ENCODE results near the gene BTK.

Gene BTK

DNA sequence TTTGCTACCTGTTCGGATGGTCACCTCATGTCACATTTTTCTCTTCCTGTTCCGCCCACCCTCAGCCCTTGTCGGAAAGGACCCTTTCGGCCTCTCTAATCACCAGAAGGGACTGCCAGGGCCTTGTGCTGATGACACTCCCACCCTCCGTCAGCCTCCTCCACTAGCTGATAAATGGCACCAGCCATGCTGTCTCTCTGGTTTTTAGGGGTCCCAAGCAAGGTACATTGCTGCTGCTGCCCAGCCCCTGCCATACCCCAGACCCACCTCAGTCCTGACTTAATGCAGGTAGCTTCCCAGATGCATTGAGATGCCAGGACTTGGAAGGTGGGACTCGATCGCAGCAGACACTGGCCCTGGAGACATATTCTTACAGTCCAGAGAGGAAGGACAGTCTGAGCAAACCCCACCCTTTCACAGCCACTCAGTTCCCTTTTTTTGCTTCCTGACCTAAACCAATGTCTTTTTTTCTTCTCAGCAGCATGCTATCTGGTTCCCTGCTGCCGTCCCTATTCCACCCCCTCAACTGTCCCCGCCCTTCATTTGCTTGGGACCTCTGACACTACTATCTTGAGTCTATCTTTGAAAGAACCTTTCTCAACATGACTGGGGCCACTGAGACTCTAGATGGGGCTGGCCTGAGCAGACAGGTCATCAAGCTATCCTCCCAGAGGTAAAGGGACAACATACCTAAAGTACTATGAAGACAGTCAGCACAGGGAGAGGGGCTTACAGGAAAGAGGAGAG lies at the start of gene BTK:
TSS of gene BTK (minus strand) at position 397 of the 747 bp plus-strand sequence. CDS start 10,907 bp downstream, outside the sequence.
- no peak within 1 kb of the TSS for H3K4me3 ChIP-seq (ENCODE audit: low read depth, low read length)
- DNase-seq (ENCODE audit: low read depth), result no peak
- in situ Hi-C loops (cut with HindIII; ENCODE audit: low sequenced_read_pairs), result no loop called here
- TF ChIP-seq, protein P1, sequence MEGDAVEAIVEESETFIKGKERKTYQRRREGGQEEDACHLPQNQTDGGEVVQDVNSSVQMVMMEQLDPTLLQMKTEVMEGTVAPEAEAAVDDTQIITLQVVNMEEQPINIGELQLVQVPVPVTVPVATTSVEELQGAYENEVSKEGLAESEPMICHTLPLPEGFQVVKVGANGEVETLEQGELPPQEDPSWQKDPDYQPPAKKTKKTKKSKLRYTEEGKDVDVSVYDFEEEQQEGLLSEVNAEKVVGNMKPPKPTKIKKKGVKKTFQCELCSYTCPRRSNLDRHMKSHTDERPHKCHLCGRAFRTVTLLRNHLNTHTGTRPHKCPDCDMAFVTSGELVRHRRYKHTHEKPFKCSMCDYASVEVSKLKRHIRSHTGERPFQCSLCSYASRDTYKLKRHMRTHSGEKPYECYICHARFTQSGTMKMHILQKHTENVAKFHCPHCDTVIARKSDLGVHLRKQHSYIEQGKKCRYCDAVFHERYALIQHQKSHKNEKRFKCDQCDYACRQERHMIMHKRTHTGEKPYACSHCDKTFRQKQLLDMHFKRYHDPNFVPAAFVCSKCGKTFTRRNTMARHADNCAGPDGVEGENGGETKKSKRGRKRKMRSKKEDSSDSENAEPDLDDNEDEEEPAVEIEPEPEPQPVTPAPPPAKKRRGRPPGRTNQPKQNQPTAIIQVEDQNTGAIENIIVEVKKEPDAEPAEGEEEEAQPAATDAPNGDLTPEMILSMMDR (IDR thresholded peaks at IDR 0.05; ENCODE audit: low read depth, low read length, missing control alignments), result no peak

DNA sequence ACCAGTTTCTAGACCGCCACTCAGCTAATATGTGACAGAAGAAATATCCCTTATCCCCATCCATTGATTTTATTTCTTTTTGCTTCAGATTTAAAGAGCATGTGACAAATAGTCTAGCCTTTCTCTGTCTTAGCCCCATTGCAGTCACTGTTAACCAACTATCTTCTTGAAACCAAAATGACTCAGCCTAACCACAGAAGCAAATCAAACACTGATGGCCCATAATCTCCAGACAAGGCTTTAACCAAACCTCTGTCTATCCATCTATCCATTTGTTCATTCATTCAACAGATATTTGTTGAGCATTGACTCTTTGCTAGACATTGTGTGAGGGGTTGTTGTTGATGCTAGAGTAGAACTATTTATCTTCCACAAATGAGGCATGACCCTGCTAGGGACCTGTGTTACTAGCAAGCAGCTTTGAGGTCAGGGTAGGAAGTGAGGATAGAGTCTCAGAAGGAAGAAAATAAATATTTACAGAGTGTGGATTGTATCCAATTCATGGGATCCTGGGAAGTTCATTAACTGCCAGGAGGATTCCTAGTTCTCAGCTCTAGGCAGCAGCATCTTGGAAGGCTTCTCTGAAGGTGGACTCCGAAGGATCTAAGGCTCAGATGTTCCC lies 44.6 kb upstream of the BTK start:
- no peak for DNase-seq (ENCODE audit: low read depth)
- TF ChIP-seq, protein P1 (IDR thresholded peaks at IDR 0.05; ENCODE audit: low read depth, low read length, missing control alignments), result no peak
- in situ Hi-C loops (cut with HindIII; ENCODE audit: low sequenced_read_pairs), result no loop called here
- H3K4me3 ChIP-seq (ENCODE audit: low read depth, low read length), result no peak overlapping the region

DNA sequence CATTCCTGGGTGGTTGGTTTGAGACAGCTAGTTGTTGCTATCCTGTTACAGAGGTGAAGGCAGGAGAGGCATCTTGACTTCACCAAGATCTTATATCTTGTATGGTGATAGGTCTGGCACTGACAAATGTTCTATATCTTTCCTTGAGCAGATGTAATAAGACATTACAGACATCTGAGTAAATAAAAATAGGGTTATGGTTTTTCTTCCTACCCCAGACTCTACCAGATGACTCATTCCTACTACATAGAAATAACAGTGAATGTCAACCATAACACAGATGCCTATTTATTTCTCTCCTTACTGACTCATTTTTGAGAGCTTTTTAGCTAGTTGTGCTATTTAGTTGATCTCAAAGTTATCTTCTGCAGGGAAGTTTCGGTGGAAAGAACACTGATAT lies 43.9 kb upstream of the BTK start:
- no peak overlapping the region for H3K4me3 ChIP-seq (ENCODE audit: low read depth, low read length)
- in situ Hi-C loops (cut with HindIII; ENCODE audit: low sequenced_read_pairs), result no loop called here
- TF ChIP-seq, protein P1 (IDR thresholded peaks at IDR 0.05; ENCODE audit: low read depth, low read length, missing control alignments), result no peak
- DNase-seq (ENCODE audit: low read depth), result no peak

DNA sequence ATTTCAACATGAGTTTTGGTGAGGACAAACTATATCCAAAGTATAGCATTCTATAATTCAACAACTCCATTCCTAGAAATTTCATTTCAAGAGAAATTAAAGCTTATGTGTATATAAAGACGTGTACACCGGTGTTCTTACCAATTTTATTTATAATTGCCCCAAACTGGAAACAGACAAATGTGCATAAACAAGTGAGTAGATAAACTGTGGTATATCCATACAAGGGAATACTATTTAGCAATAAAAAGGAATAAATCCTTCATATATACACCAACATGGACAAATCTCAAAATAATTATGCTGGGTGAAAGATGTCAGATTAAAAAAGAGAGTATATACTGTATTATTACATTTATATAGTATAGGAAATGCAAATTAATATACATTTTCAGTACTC lies 42.0 kb upstream of the BTK start:
- TF ChIP-seq, protein P1 (IDR thresholded peaks at IDR 0.05; ENCODE audit: low read depth, low read length, missing control alignments), result no peak
- in situ Hi-C loops (cut with HindIII; ENCODE audit: low sequenced_read_pairs), result no loop called here

DNA sequence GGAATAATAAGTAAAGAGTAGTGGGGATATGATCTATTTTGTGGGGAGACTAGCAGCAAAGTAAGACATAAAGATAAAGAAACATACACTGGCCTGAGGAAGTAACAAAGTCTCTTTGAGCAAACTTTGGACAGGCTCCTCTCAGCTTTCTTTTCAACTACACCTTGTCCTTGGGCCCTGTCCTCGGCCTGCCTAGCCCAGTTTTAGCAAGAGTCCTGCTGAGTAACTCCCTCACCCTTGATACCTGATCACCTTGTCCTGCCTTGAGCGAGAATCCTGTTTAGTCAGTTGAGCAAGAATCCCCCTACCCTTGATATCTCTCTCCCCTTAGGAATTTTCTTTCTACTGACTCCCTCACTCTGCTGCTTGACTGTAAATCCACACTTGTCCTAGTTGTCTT lies 33.5 kb upstream of the BTK start:
- H3K4me3 ChIP-seq (ENCODE audit: low read depth, low read length), result no peak overlapping the region
- in situ Hi-C loops (cut with HindIII; ENCODE audit: low sequenced_read_pairs), result no loop called here
- no peak for DNase-seq (ENCODE audit: low read depth)
- TF ChIP-seq, protein P1 (IDR thresholded peaks at IDR 0.05; ENCODE audit: low read depth, low read length, missing control alignments), result no peak

More for the DNA sequence above, 42.0 kb upstream of the BTK start:
- no peak overlapping the region for H3K4me3 ChIP-seq (ENCODE audit: low read depth, low read length)
- DNase-seq (ENCODE audit: low read depth), result no peak

DNA sequence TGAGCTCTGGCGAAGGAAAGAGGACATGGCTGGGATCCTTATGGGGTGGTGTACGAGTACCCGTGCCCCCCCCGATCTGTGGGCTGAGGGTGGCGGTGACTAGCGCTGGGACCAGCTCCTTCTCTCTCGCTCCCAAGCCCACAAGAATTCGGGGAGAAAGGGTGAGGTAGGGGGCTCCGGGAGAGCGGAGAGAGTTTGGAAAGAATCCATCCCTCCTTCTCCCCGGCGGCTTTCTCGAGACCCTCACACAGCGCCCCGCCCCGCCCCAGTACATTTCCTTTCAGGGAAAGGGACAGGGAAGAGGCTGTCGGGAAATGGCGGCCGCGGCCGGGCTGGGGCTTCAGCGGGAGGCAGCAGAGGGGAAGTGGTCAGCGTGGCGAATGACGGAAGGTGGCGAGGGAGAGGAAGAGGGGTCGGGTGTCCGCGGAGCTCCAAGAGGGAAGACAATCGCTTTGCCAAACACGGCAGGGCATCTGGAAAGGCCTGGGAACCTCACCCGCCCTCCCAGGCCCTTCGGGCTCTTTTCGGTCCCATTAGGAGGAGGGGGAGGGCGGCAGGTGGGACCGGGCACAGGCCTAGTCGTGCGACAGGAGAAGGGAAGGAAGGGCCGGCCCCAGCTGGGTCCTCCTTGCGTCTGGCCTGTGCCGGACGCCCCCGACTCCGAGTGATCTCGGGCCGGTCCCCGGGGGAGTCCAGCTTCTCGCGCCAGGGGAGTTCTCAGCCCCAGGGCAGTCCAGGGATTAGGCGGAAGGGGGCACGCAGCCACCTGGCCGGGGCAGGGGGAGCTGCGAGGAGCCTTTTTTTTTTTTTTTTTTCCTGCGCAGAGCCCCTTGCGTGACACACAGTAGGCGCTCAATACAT lies 32.2 kb upstream of the BTK start:
- in situ Hi-C loops (cut with HindIII; ENCODE audit: low sequenced_read_pairs), result no loop called here
- TF ChIP-seq, protein P1 (IDR thresholded peaks at IDR 0.05; ENCODE audit: low read depth, low read length, missing control alignments), result no peak
- H3K4me3 ChIP-seq (ENCODE audit: low read depth, low read length), result peak overlapping the region; percentile 33
- no peak for DNase-seq (ENCODE audit: low read depth)

Measured in astrocyte of the cerebellum (primary cell).